H9 (cell line): Measurements from ENCODE around the gene TMCC1. TPM values are rescaled to one million over a fixed set of nuclear protein-coding genes. Genes with fewer than 3 reads are reported as not detected.

Experiments
- DNase-seq: peaks from one replicate; pipeline ENCODE4 v3.0.0-alpha.2; 2017
- H2AFZ ChIP-seq: one replicate; pipeline ENCODE4 v1.6.1; 2013; ENCODE audit warnings: mild to moderate bottlenecking, low read length, control low read depth, moderate library complexity
- H2AK5ac ChIP-seq: 2 replicates; pipeline ENCODE4 v1.6.1; 2013; ENCODE audit warnings: low read length, control low read depth, mixed read lengths; ENCODE audit not compliant: insufficient read length
- H2BK120ac ChIP-seq: one replicate; pipeline ENCODE4 v1.6.1; 2013; ENCODE audit warnings: low read depth, mild to moderate bottlenecking, low read length, control low read depth, inconsistent platforms; ENCODE audit not compliant: poor library complexity, severe bottlenecking
- H2BK12ac ChIP-seq: 2 replicates; pipeline ENCODE4 v1.6.1; 2013; ENCODE audit warnings: low read length, control low read depth, mixed read lengths, low read depth; ENCODE audit not compliant: insufficient read length
- H2BK15ac ChIP-seq: 2 replicates; pipeline ENCODE4 v1.6.1; 2013; ENCODE audit warnings: low read depth, low read length, control low read depth
- H2BK20ac ChIP-seq: one replicate; pipeline ENCODE4 v1.6.1; 2013; ENCODE audit warnings: low read depth, mild to moderate bottlenecking, low read length, control low read depth, inconsistent platforms; ENCODE audit not compliant: poor library complexity, severe bottlenecking
- H2BK5ac ChIP-seq: 2 replicates; pipeline ENCODE4 v1.6.1; 2013; ENCODE audit warnings: low read length, control low read depth, mixed read lengths; ENCODE audit not compliant: insufficient read length
- H3K14ac ChIP-seq: 2 replicates; pipeline ENCODE4 v1.6.1; 2013; ENCODE audit warnings: low read length, control low read depth; ENCODE audit not compliant: insufficient read depth
- H3K18ac ChIP-seq: 2 replicates; pipeline ENCODE4 v1.6.1; 2013; ENCODE audit warnings: low read depth, mild to moderate bottlenecking, mixed read lengths, low read length, control low read depth; ENCODE audit not compliant: insufficient read length
- H3K23ac ChIP-seq: 2 replicates; pipeline ENCODE4 v1.6.1; 2013; ENCODE audit warnings: low read length, control low read depth, mixed read lengths, low read depth; ENCODE audit not compliant: insufficient read length
- H3K23me2 ChIP-seq: 2 replicates; pipeline ENCODE4 v1.6.1; 2013; ENCODE audit warnings: low read depth, mild to moderate bottlenecking, mixed read lengths, low read length, control low read depth; ENCODE audit not compliant: insufficient read length, poor library complexity, severe bottlenecking
- H3K27ac ChIP-seq: 2 replicates; pipeline ENCODE4 v1.5.1; 2013; ENCODE audit warnings: low read length, control low read depth, mixed read lengths, low read depth; ENCODE audit not compliant: insufficient read length
- H3K27me3 ChIP-seq: 2 replicates; pipeline ENCODE4 v1.6.1; 2013; ENCODE audit warnings: low read length, control low read depth, inconsistent platforms; ENCODE audit not compliant: insufficient read depth
- H3K4ac ChIP-seq: 2 replicates; pipeline ENCODE4 v1.6.1; 2013; ENCODE audit warnings: low read depth, mild to moderate bottlenecking, control low read depth, inconsistent platforms, low read length, moderate library complexity
- H3K4me1 ChIP-seq: 2 replicates; pipeline ENCODE4 v1.6.1; 2013; ENCODE audit warnings: low read length, control low read depth, inconsistent platforms; ENCODE audit not compliant: insufficient read depth
- H3K4me2 ChIP-seq: 2 replicates; pipeline ENCODE4 v1.6.1; 2013; ENCODE audit warnings: low read length, control low read depth, mixed read lengths; ENCODE audit not compliant: insufficient read length, insufficient read depth
- H3K56ac ChIP-seq: 2 replicates; pipeline ENCODE4 v1.6.1; 2013; ENCODE audit warnings: low read depth, mild to moderate bottlenecking, mixed read lengths, low read length, control low read depth; ENCODE audit not compliant: insufficient read length
- H3K79me1 ChIP-seq: 2 replicates; pipeline ENCODE4 v1.6.1; 2013; ENCODE audit warnings: low read depth, mild to moderate bottlenecking, moderate library complexity, low read length, control low read depth, inconsistent platforms; ENCODE audit not compliant: insufficient read depth, poor library complexity, severe bottlenecking
- H3K79me2 ChIP-seq: 2 replicates; pipeline ENCODE4 v1.6.1; 2013; ENCODE audit warnings: low read length, control low read depth, inconsistent platforms; ENCODE audit not compliant: insufficient read depth
- H3K9ac ChIP-seq: 2 replicates; pipeline ENCODE4 v1.6.1; 2013; ENCODE audit warnings: low read length, control low read depth, mixed read lengths; ENCODE audit not compliant: insufficient read length; ENCODE audit errors: extremely low read depth
- H3K9me3 ChIP-seq: one replicate; pipeline ENCODE4 v1.6.1; 2013; ENCODE audit warnings: low read depth, low read length, inconsistent platforms; ENCODE audit not compliant: control insufficient read depth
- H3T11ph ChIP-seq: one replicate; pipeline ENCODE4 v1.6.1; 2013; ENCODE audit warnings: mild to moderate bottlenecking, low read length, control low read depth, inconsistent platforms
- H4K20me1 ChIP-seq: one replicate; pipeline ENCODE4 v1.6.1; 2013; ENCODE audit not compliant: control insufficient read depth, insufficient read length, insufficient read depth
- H4K5ac ChIP-seq: 2 replicates; pipeline ENCODE4 v1.6.1; 2013; ENCODE audit warnings: low read depth, mild to moderate bottlenecking, mixed read lengths, low read length, control low read depth; ENCODE audit not compliant: insufficient read length
- H4K8ac ChIP-seq: replicated peaks from 2 replicates; pipeline ENCODE4 v1.6.1; 2013; ENCODE audit warnings: low read length, control low read depth, mixed read lengths, low read depth; ENCODE audit not compliant: insufficient read length
- H4K91ac ChIP-seq: 2 replicates; pipeline ENCODE4 v1.6.1; 2013; ENCODE audit warnings: low read depth, mild to moderate bottlenecking, moderate library complexity, mixed read lengths, low read length, control low read depth; ENCODE audit not compliant: insufficient read length
- H3K27ac Mint-ChIP-seq, 3 experiments: 2 replicates in 2 of 3; 3 replicates in 1 of 3; pipeline ENCODE4 v1.8.0; 2020 to 2021; ENCODE audit warnings: mixed read lengths in 3 of 3, mild to moderate bottlenecking in 1 of 3, moderate library complexity in 1 of 3
- H3K27me3 Mint-ChIP-seq: 2 replicates; pipeline ENCODE4 v1.8.0; 2021; ENCODE audit warnings: low read depth, mild to moderate bottlenecking, moderate library complexity, mixed read lengths
- H3K36me3 Mint-ChIP-seq, 3 experiments: 2 replicates in 2 of 3; 3 replicates in 1 of 3; pipeline ENCODE4 v1.8.0; 2020 to 2021; ENCODE audit warnings: low read depth in 3 of 3, mixed read lengths in 3 of 3; ENCODE audit not compliant: insufficient read depth in 1 of 3
- H3K4me1 Mint-ChIP-seq, 2 experiments: 2 replicates each; pipeline ENCODE4 v1.8.0; 2020; ENCODE audit warnings: mixed read lengths in 2 of 2
- H3K4me3 Mint-ChIP-seq, 2 experiments: 2 replicates in 1 of 2; 3 replicates in 1 of 2; pipeline ENCODE4 v1.8.0; 2020 to 2021; ENCODE audit warnings: mild to moderate bottlenecking in 2 of 2, mixed read lengths in 2 of 2, moderate library complexity in 1 of 2
- H3K9me3 Mint-ChIP-seq, 2 experiments: 2 replicates in 1 of 2; 3 replicates in 1 of 2; pipeline ENCODE4 v1.8.0; 2020; ENCODE audit warnings: mild to moderate bottlenecking in 2 of 2, mixed read lengths in 2 of 2, moderate library complexity in 1 of 2
- CTCF ChIP-seq: fragments of 200-600 bp; sonication (generic); conservative IDR thresholded peaks from 3 replicates; pipeline ENCODE4 v1.8.0; 2021; ENCODE audit warnings: antibody characterized with exemption, mild to moderate bottlenecking
- WGBS: extraction: QIAGEN DNeasy Blood & Tissue Kit; methylation state at CpG from one replicate; pipeline ENCODE4 v1.1.7; 2013; ENCODE audit warnings: missing lambda C conversion rate, low lambda C conversion rate, mixed read lengths; ENCODE audit not compliant: insufficient read length; ENCODE audit errors: extremely low coverage; 5-methylcytosine and 5-hydroxymethylcytosine counted together
- total RNA-seq: library from RNA; stranded (reverse); gene quantifications from 2 replicates; pipeline ENCODE4 v1.2.1, GENCODE V29; 2021

Gene TMCC1
- total RNA-seq, 1 experiment from 2014 or later = 24.4 TPM

- Histone ChIP-seq H2AK5ac (no peak overlapping the region), H3K9ac (no peak overlapping the region), H4K91ac (no peak overlapping the region), H2AFZ (no peak overlapping the region), H3K4ac (no peak overlapping the region), H3K4me1 (peaks cover 2% of the 10 kb centered on the region; the same call in 1 of the 2 replicates), H4K8ac (no peak overlapping the region), H3K9me3 (no peaks in the 10 kb centered on the region), H3K56ac (no peak overlapping the region), H2BK20ac (no peak overlapping the region), H3T11ph (no peak overlapping the region), H3K23ac (no peak overlapping the region), H3K18ac (peak overlapping the region; percentile 10), H4K5ac (no peak overlapping the region), H2BK15ac (no peak overlapping the region), H2BK120ac (no peak overlapping the region), H3K27me3 (peaks cover 2% of the 10 kb centered on the region; the same call in 1 of the 2 replicates), H3K4me2 (no peak overlapping the region), H2BK5ac (no peak overlapping the region), H3K79me1 (no peaks in the 10 kb centered on the region), H3K79me2 (peaks cover 4% of the 10 kb centered on the region; the same call in 1 of the 2 replicates), H4K20me1 (no peaks in the 10 kb centered on the region), H3K27ac (no peak overlapping the region), H2BK12ac (no peak overlapping the region), H3K14ac (0 out of 2 replicates have a peak overlapping the region, but pooled peaks have one; percentile 33), H3K23me2 (no peaks in the 10 kb centered on the region)
- peaks cover 0 to 2% of the 10 kb centered on the region in 2 experiments; a peak in 1 of 5 replicates for H3K9me3 Mint-ChIP-seq
- peaks cover 68 to 84% of the 10 kb centered on the region in 2 experiments for H3K4me1 Mint-ChIP-seq
- peak overlapping the region; percentile 7 to 51; a peak in 2 of 5 replicates for H3K4me3 Mint-ChIP-seq
- H3K27ac Mint-ChIP-seq = peak overlapping the region; percentile 57 to 83 (median 62); a peak in 5 of 7 replicates
- H3K36me3 Mint-ChIP-seq = peaks cover 0 to 1% (median 0%) of the 10 kb centered on the region in 3 experiments; a peak in 3 of 7 replicates
- no peak for TF ChIP-seq CTCF
- no CpG with 5 or more reads among the region's 5 CpGs for WGBS
- H3K27me3 Mint-ChIP-seq = peaks cover 14% of the 10 kb centered on the region
- DNase-seq = peak; percentile 88
Observed at GRCh38 chr3:129599607-129600006, 293.9 kb downstream of the TMCC1 start.
